HL-60 (cell line): Measurements from ENCODE around the gene FOXF1.

ENCODE experiments used
- GABPA ChIP-seq: IDR thresholded peaks from 2 replicates; pipeline ENCODE4 v1.6.1; 2012; ENCODE audit warnings: low read depth
- POLR2AphosphoS5 ChIP-seq: IDR thresholded peaks from 2 replicates; pipeline ENCODE4 v1.6.1; 2012; ENCODE audit warnings: low read depth
- SPI1 ChIP-seq: IDR thresholded peaks from 2 replicates; pipeline ENCODE4 v1.6.1; 2012; ENCODE audit warnings: low read depth, mild to moderate bottlenecking, borderline replicate concordance
- TF ChIP-seq, protein P1 (sequence below): IDR thresholded peaks from one replicate; pipeline ENCODE4 v1.5.1; 2011; ENCODE audit warnings: low read length, control low read depth, inconsistent platforms; ENCODE audit not compliant: insufficient read depth
- TF ChIP-seq, protein P2 (sequence below): IDR thresholded peaks from 2 replicates; pipeline ENCODE4 v1.6.1; 2012; ENCODE audit warnings: low read depth; ENCODE audit not compliant: insufficient replicate concordance

DNA sequence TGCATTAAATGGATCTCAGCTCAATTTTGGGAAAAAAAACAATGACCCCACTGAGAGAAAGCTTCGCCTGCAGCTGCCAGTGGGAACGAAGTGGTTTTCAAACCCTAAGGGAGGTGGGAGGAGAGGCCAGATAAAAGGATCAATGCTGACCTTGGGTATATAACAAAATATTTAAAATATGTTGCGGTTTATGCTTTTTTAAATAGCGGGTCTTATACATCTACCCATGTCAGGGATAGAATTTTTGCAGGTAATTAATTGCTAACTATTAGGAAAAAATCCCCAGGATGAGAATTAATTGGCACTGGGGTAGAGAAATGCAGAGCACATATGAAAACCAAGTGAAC is 10.9 kb upstream of the FOXF1 start:
- TF ChIP-seq, protein P1, sequence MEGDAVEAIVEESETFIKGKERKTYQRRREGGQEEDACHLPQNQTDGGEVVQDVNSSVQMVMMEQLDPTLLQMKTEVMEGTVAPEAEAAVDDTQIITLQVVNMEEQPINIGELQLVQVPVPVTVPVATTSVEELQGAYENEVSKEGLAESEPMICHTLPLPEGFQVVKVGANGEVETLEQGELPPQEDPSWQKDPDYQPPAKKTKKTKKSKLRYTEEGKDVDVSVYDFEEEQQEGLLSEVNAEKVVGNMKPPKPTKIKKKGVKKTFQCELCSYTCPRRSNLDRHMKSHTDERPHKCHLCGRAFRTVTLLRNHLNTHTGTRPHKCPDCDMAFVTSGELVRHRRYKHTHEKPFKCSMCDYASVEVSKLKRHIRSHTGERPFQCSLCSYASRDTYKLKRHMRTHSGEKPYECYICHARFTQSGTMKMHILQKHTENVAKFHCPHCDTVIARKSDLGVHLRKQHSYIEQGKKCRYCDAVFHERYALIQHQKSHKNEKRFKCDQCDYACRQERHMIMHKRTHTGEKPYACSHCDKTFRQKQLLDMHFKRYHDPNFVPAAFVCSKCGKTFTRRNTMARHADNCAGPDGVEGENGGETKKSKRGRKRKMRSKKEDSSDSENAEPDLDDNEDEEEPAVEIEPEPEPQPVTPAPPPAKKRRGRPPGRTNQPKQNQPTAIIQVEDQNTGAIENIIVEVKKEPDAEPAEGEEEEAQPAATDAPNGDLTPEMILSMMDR: no peak
- TF ChIP-seq POLR2AphosphoS5 (no peak), GABPA (no peak), SPI1 (no peak)
- TF ChIP-seq, protein P2, sequence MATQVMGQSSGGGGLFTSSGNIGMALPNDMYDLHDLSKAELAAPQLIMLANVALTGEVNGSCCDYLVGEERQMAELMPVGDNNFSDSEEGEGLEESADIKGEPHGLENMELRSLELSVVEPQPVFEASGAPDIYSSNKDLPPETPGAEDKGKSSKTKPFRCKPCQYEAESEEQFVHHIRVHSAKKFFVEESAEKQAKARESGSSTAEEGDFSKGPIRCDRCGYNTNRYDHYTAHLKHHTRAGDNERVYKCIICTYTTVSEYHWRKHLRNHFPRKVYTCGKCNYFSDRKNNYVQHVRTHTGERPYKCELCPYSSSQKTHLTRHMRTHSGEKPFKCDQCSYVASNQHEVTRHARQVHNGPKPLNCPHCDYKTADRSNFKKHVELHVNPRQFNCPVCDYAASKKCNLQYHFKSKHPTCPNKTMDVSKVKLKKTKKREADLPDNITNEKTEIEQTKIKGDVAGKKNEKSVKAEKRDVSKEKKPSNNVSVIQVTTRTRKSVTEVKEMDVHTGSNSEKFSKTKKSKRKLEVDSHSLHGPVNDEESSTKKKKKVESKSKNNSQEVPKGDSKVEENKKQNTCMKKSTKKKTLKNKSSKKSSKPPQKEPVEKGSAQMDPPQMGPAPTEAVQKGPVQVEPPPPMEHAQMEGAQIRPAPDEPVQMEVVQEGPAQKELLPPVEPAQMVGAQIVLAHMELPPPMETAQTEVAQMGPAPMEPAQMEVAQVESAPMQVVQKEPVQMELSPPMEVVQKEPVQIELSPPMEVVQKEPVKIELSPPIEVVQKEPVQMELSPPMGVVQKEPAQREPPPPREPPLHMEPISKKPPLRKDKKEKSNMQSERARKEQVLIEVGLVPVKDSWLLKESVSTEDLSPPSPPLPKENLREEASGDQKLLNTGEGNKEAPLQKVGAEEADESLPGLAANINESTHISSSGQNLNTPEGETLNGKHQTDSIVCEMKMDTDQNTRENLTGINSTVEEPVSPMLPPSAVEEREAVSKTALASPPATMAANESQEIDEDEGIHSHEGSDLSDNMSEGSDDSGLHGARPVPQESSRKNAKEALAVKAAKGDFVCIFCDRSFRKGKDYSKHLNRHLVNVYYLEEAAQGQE: no peak
